Cardiac muscle cell (in vitro differentiated cells and primary cell): ENCODE results near the gene APOE. TPM values are rescaled to one million over a fixed set of nuclear protein-coding genes. Genes with fewer than 3 reads are reported as not detected.
"Not testable (repeated sequence)": the region's sequence is repeated elsewhere in the genome, so short reads cannot be mapped to it uniquely, and the experiment has no call there.

Source experiments
- DNase-seq, 2 donors: peaks; one replicate each; pipeline versions ENCODE4 v3.0.0 to v3.0.0-alpha.2; 2010 to 2017; ENCODE audit warnings: low read depth in 1 of 2, low spot score in 1 of 2
- H3K27ac ChIP-seq: fragments of 200-600 bp; sonication (generic); 2 replicates; pipeline ENCODE4 v1.5.1; 2016
- H3K27me3 ChIP-seq: fragments of 200-600 bp; sonication (generic); 2 replicates; pipeline ENCODE4 v1.6.0; 2016; ENCODE audit warnings: control low read depth
- H3K36me3 ChIP-seq: fragments of 200-600 bp; sonication (generic); 2 replicates; pipeline ENCODE4 v1.5.1; 2016; ENCODE audit warnings: control low read depth
- H3K4me1 ChIP-seq: fragments of 200-600 bp; sonication (generic); 2 replicates; pipeline ENCODE4 v1.8.1; 2017; ENCODE audit warnings: low read depth, mild to moderate bottlenecking, mixed run types
- H3K4me3 ChIP-seq: fragments of 200-600 bp; sonication (generic); 2 replicates; pipeline ENCODE4 v1.5.1; 2016; ENCODE audit warnings: mild to moderate bottlenecking
- H3K9me3 ChIP-seq: fragments of 200-600 bp; sonication (generic); 2 replicates; pipeline ENCODE4 v1.5.1; 2017; ENCODE audit warnings: low read depth, mild to moderate bottlenecking, control low read depth
- polyA plus RNA-seq: library from polyadenylated mRNA; unstranded; fragments of >200 nt; fragmentation: Nextera tagmentation; extraction: Ambion mirVana; gene quantifications from 2 replicates; pipeline ENCODE4 v1.2.1, GENCODE V29; 2016
- total RNA-seq: library from RNA; depleted of rRNA; stranded (reverse); fragments of >200 nt; gene quantifications from 2 replicates; pipeline ENCODE4 v1.2.3, GENCODE V29; 2016
- TF ChIP-seq, protein P1 (sequence below): IDR thresholded peaks from 2 replicates; pipeline ENCODE4 v1.5.1; 2012; ENCODE audit warnings: low read depth, mild to moderate bottlenecking, low read length

Gene APOE
- total and polyA plus RNA-seq, 2 experiments from 2014 or later: 749 to 908 TPM

DNA sequence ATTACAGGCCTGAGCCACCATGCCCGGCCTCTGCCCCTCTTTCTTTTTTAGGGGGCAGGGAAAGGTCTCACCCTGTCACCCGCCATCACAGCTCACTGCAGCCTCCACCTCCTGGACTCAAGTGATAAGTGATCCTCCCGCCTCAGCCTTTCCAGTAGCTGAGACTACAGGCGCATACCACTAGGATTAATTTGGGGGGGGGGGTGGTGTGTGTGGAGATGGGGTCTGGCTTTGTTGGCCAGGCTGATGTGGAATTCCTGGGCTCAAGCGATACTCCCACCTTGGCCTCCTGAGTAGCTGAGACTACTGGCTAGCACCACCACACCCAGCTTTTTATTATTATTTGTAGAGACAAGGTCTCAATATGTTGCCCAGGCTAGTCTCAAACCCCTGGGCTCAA lies 4.2 kb downstream of the APOE start:
- DNase-seq: no peak
- Histone ChIP-seq H3K4me3 (no peak overlapping the region), H3K4me1 (peaks cover 4% of the 10 kb centered on the region), H3K27ac (no peak overlapping the region), H3K27me3 (no peaks in the 10 kb centered on the region), H3K9me3 (no peaks in the 10 kb centered on the region), H3K36me3 (no peaks in the 10 kb centered on the region)
- TF ChIP-seq, protein P1, sequence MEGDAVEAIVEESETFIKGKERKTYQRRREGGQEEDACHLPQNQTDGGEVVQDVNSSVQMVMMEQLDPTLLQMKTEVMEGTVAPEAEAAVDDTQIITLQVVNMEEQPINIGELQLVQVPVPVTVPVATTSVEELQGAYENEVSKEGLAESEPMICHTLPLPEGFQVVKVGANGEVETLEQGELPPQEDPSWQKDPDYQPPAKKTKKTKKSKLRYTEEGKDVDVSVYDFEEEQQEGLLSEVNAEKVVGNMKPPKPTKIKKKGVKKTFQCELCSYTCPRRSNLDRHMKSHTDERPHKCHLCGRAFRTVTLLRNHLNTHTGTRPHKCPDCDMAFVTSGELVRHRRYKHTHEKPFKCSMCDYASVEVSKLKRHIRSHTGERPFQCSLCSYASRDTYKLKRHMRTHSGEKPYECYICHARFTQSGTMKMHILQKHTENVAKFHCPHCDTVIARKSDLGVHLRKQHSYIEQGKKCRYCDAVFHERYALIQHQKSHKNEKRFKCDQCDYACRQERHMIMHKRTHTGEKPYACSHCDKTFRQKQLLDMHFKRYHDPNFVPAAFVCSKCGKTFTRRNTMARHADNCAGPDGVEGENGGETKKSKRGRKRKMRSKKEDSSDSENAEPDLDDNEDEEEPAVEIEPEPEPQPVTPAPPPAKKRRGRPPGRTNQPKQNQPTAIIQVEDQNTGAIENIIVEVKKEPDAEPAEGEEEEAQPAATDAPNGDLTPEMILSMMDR: no peak

GRCh38 chr19:44911896-44912295 lies 6.3 kb downstream of the APOE start:
- DNase-seq, H3K9me3 ChIP-seq, H3K4me3 ChIP-seq, H3K27me3 ChIP-seq, H3K36me3 ChIP-seq, H3K4me1 ChIP-seq, H3K27ac ChIP-seq: not testable (repeated sequence)

DNA sequence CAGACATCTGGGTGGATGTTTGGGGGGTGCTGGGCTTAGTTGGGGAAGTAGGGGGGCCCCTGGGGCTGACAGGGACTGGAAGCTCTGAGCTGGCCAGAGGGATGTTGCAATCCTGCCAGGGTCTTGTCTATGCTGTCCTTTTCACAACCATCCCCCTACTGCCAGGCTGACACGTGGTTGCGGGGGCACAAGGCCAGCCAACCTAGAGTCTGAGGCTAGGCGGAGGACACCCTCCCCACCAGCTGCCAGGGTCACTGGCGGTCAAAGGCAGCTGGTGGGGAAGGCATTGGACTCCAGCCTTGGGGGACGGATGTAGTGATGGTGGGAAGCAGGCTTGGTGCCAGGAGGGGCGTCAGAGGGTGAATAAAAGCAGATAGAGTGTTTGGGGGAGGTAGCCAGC lies 7.3 kb downstream of the APOE start:
- TF ChIP-seq, protein P1: no peak
- no peaks in the 10 kb centered on the region for H3K27me3 ChIP-seq
- no peaks in the 10 kb centered on the region for H3K9me3 ChIP-seq
- H3K27ac ChIP-seq: no peak overlapping the region
- no peak overlapping the region for H3K4me3 ChIP-seq
- H3K4me1 ChIP-seq: peaks cover 4% of the 10 kb centered on the region
- peak in 1 of 2 donors; percentile 79 for DNase-seq
- no peaks in the 10 kb centered on the region for H3K36me3 ChIP-seq

- not testable (repeated sequence) for H3K27ac ChIP-seq, H3K9me3 ChIP-seq, DNase-seq, H3K27me3 ChIP-seq, H3K4me1 ChIP-seq, H3K4me3 ChIP-seq, H3K36me3 ChIP-seq
Observed at GRCh38 chr19:44913512-44914432, 8.2 kb downstream of the APOE start.

- H3K36me3 ChIP-seq, H3K9me3 ChIP-seq, H3K4me1 ChIP-seq, H3K27me3 ChIP-seq, H3K27ac ChIP-seq: not testable (repeated sequence)
- H3K4me3 ChIP-seq: peak within 1 kb of the TSS; percentile 48
- peak; percentile 88 to 91 for DNase-seq
Observed at GRCh38 chr19:44914433-44915206, 9.0 kb downstream of the APOE start, which contains the start of gene APOC1. TSS of gene APOC1 (plus strand) at chr19:44914608. CDS start at chr19:44914892, 284 bp downstream.

GRCh38 chr19:44924243-44924725 lies 18.7 kb downstream of the APOE start:
- no peak overlapping the region for H3K4me3 ChIP-seq

More at GRCh38 chr19:44924243-44924725, 18.7 kb downstream of the APOE start:
- no peaks in the 10 kb centered on the region for H3K9me3 ChIP-seq
- TF ChIP-seq, protein P1: no peak
- H3K4me1 ChIP-seq: peaks cover 3% of the 10 kb centered on the region
- DNase-seq: no peak
- no peaks in the 10 kb centered on the region for H3K27me3 ChIP-seq
- no peaks in the 10 kb centered on the region for H3K36me3 ChIP-seq
- no peak overlapping the region for H3K27ac ChIP-seq
